ENCODE data around the gene RUSC1. TPM values are rescaled to one million over a fixed set of nuclear protein-coding genes. Genes with fewer than 3 reads are reported as not detected.

Gene RUSC1
- polyA plus RNA-seq, 1 of the 3 experiments (the other 2 are of a cell fraction), result 49.9 TPM

- ChIA-PET CTCF (interaction anchor here (0.9 to 3.4 kb wide), 4 partner anchors 9 to 191 kb away, joined by 3 to 19 read pairs (median 4); no protein-coding TSS in a partner anchor), POLR2A (no interaction called here)
- H3K9me2 ChIP-seq, result no peaks in the 10 kb centered on the region
- TF ChIP-seq USF2 (IDR thresholded peaks at IDR 0.05; ENCODE audit: borderline replicate concordance, low read depth, low read length), result no peak
- TF ChIP-seq YY1 (IDR thresholded peaks at IDR 0.05; ENCODE audit: low read depth), result no peak
- no peak for TF ChIP-seq IRF3 (IDR thresholded peaks at IDR 0.05; ENCODE audit: low read depth, low read length)
- TF ChIP-seq ELF1 (IDR thresholded peaks at IDR 0.05), result no peak
- TF ChIP-seq EZH2phosphoT487 (IDR thresholded peaks at IDR 0.05; ENCODE audit: borderline replicate concordance, low read depth), result no peak
- H2AFZ ChIP-seq (ENCODE audit: low read depth), result no peak overlapping the region
- peaks cover 16% of the 10 kb centered on the region for H3F3A ChIP-seq (replicated peaks; ENCODE audit: insufficient read depth)
- peaks cover 0 to 10% of the 10 kb centered on the region in 2 experiments; a peak in 1 of 4 replicates for H3K4me1 ChIP-seq (ENCODE audit: control insufficient read depth in 1 of 2, insufficient read depth in 2 of 2, low read depth in 1 of 2, low read length in 1 of 2)
- H3K36me3 ChIP-seq (replicated peaks in 1 of 2; ENCODE audit: control insufficient read depth in 1 of 2, insufficient read depth in 2 of 2, low read length in 1 of 2), result peaks cover 7 to 19% of the 10 kb centered on the region in 2 experiments
- no peak overlapping the region for H3K27ac ChIP-seq (ENCODE audit: low read depth in 2 of 2, low read length in 1 of 2)
- no peak overlapping the region for H3K4me3 ChIP-seq (ENCODE audit: low read depth in 2 of 2, low read length in 1 of 2)
- no peak overlapping the region for H3K4me2 ChIP-seq
- no peak overlapping the region for H3K9ac ChIP-seq
- H3K79me2 ChIP-seq (ENCODE audit: insufficient read depth), result peaks cover 30% of the 10 kb centered on the region
- 89% methylated on average over 8 of the region's 8 CpGs for WGBS (ENCODE audit: low lambda C conversion rate)
- no peaks in the 10 kb centered on the region for H3K27me3 ChIP-seq (ENCODE audit: insufficient read depth)
- H3K9me3 ChIP-seq, result no peaks in the 10 kb centered on the region
- no peak for DNase-seq
- no peaks in the 10 kb centered on the region for H4K20me1 ChIP-seq (ENCODE audit: insufficient read depth)
Observed at GRCh38 chr1:155313261-155313660, 7.4 kb upstream of the RUSC1 start.

GRCh38 chr1:155316922-155317321 lies 3.8 kb upstream of the RUSC1 start:
- TF ChIP-seq MEF2A (IDR thresholded peaks at IDR 0.05; ENCODE audit: borderline replicate concordance, low read depth) (no peak), SMC3 (IDR thresholded peaks at IDR 0.05; ENCODE audit: low read depth, low read length) (no peak), MAX (IDR thresholded peaks at IDR 0.05; ENCODE audit: low read depth) (no peak), CTCF (IDR thresholded peaks at IDR 0.05) (no peak), GATA2 (CRISPR knock-in tag; IDR thresholded peaks at IDR 0.05) (no peak), ELF1 (IDR thresholded peaks at IDR 0.05) (no peak), FOXM1 (IDR thresholded peaks at IDR 0.05; ENCODE audit: low read depth) (no peak), FOXJ3 (CRISPR knock-in tag; IDR thresholded peaks at IDR 0.05) (no peak)
- 88% methylated on average over 3 of the region's 3 CpGs for WGBS (ENCODE audit: low lambda C conversion rate)
- CTCF ChIA-PET, result interaction anchor here (0.9 to 1.8 kb wide), 4 partner anchors 66 to 255 kb away, joined by 3 to 6 read pairs (median 3); no protein-coding TSS in a partner anchor

More at GRCh38 chr1:155316922-155317321, 3.8 kb upstream of the RUSC1 start:
- Histone ChIP-seq H3K36me3 (replicated peaks in 1 of 2; ENCODE audit: control insufficient read depth in 1 of 2, insufficient read depth in 2 of 2, low read length in 1 of 2) (peaks cover 13 to 19% of the 10 kb centered on the region in 2 experiments), H3K9me2 (no peaks in the 10 kb centered on the region), H4K20me1 (ENCODE audit: insufficient read depth) (no peaks in the 10 kb centered on the region), H3K27me3 (ENCODE audit: insufficient read depth) (no peaks in the 10 kb centered on the region), H3K79me2 (ENCODE audit: insufficient read depth) (peaks cover 12% of the 10 kb centered on the region; the same call in 1 of the 2 replicates), H3F3A (replicated peaks; ENCODE audit: insufficient read depth) (peaks cover 23% of the 10 kb centered on the region), H3K9me3 (no peaks in the 10 kb centered on the region), H3K4me2 (no peak overlapping the region), H3K9ac (no peak overlapping the region), H3K4me1 (ENCODE audit: control insufficient read depth in 1 of 2, insufficient read depth in 2 of 2, low read depth in 1 of 2, low read length in 1 of 2) (peaks cover 7 to 19% of the 10 kb centered on the region in 2 experiments; a peak in 3 of 4 replicates), H2AFZ (ENCODE audit: low read depth) (no peak overlapping the region), H3K27ac (ENCODE audit: low read depth in 2 of 2, low read length in 1 of 2) (no peak overlapping the region), H3K4me3 (ENCODE audit: low read depth in 2 of 2, low read length in 1 of 2) (no peak overlapping the region)
- DNase-seq, result no peak
- POLR2A ChIA-PET, result interaction anchor here (1.1 kb wide), 1 partner anchor 55 kb away, joined by 4 read pairs; the partner anchor contains the start of gene SCAMP3

Measured in SK-N-SH (cell line).